HG03460 (cell line): ENCODE results near the gene ZFP36.
A peak's percentile ranks its signal among the peaks of the same experiment; 100 is the strongest.

Experiments used
- ATAC-seq: cut with Tn5 transposase; IDR thresholded peaks from one replicate; pipeline ENCODE4 v1.9.1; 2021; ENCODE audit not compliant: unreplicated experiment

Gene ZFP36

DNA sequence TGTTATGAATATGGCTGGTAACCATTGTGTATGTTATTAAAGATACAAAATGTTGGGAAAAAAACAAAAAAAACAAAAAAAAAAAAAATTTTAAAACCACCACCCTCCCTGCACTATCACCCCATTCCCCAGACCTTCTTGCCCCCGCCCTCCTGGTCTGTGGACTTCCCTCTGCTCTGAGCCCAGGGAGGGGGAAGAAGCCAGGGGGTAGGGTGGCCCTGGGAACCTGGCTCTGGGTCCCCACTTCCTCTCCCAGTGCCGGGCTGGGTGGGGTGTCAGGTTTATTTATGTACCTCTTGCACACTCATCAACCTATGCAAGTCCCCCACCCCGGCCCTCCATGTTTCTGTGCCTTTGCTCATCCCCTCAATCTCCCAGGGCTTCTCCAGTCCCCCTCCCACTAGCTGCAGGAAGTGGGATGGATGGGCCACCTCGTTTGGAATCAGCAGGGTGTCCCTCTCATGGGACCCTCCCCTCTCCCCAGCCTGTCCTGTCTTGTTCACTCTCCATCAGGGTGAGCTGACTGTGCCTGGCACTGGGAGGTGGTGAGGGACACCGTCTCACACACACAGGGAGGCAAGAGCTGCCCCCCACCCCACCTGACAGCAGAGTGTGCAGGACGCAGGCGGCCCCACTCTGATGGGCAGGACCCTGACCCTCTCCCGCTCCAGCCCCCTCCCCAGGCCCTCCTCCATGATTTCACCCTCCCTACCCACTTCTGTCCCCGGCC is 21.6 kb upstream of the ZFP36 start:
- ATAC-seq, result no peak

DNA sequence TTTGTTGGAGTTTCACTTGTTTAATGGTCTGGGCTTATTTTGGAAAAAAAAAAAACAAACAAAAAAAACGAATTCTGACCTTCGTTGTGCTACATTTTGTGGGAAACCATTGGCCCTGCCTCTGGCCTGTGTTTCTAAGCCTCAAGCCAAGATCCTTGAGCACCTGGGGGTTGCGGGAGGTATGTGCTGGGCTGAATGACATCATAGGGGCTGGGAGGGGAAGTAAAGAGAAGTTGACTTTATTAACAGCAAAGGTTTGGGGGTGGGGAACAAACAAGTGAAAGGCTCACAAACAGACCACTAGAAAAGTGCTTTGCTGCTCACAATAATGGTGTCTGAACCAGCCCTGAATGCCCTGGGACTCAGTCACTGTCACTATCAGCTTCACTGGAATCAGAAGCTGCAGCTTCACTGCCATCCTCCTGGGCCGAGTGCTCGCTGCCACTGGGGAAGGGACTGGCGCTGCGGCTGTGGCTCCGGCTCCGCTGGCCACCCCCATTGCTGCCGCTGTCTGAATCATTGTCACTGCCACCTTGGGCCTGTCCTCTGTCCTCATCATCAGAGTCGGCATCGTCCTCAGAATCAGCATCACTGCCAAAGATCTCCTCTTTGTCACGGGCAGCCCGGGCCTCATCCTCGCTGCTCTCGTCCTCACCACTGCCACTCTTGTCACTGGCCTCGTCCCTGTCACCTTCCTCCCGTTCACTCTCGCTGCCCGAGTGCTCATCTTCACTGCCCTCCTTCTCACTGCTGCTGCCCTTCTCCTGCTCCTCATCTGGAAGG is 20.8 kb upstream of the ZFP36 start:
- ATAC-seq, result no peak

DNA sequence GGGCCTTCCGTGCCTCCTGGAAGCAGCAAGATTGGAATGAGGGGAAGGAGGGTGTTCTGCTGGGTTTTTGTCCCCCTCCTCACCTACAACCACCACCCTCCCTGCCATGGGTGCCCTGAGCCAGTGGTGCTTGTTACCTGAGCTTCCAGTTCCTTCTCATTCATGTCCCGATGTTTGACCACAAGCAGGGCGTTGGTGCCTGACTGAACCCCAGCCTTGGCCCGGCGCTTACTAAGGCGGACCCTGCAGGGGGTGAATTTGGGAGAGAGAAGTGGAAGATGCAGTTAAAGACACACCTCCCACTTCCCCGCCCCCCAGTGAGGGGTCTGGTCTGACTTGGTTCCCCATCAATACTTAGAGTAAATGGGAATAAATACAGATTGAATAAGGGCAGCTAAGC is 20.1 kb upstream of the ZFP36 start:
- no peak for ATAC-seq

DNA sequence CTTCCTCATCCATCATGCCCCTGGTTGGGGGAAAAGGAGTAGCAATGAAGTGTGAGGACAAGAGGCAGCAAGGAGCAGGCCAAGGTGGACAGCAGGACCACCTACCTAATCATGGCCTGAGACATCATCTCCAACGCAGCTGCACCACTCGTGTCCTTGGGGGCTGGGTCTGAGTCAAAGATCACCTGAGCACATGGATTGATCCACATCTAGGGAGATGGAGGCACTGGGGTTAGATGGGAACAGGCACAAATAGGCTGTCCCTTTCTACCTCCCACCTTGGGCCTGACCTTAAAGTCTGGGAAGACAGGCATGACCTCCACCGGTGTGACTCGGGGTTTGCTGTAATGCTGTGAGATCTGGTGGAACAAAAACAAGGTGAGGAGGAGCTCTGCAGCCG is 18.0 kb upstream of the ZFP36 start:
- no peak for ATAC-seq

DNA sequence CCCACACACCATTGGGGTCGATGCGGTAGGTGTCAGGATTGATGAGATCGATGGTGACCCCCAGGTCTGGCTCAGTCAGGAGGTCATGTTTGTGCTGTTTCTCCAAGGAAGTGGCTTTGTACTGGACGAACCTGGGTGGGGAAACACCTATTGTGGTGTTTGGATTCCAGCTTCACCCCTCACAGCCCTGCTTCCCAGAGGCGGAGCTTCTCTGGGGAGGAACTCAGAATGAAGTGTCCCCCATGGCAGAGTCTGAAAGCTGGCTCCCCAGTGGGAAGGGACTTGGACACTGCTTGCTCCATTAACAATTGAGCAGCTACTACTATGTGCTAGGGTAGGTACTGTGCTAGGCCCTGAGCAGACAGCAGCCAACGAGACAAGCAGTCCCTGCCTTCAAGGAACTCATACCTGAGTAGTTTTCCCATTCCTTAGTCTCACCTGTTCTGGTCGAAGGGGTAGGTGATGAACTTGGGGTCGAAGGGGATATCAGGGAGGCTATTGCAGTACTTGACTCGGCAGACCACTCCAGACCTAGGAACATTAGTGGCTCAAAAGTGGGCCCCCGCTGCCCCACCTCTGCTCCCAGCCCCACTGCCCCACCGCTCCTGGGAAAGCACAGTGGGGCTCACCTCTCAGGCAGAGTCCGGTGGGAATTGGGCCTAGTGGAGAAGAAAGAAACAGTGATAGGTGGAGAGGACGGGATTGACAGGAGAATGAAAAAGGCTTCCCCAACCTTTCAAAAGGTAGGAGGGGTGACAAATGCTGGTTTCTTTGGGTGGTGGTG is 16.8 kb upstream of the ZFP36 start:
- ATAC-seq, result no peak

DNA sequence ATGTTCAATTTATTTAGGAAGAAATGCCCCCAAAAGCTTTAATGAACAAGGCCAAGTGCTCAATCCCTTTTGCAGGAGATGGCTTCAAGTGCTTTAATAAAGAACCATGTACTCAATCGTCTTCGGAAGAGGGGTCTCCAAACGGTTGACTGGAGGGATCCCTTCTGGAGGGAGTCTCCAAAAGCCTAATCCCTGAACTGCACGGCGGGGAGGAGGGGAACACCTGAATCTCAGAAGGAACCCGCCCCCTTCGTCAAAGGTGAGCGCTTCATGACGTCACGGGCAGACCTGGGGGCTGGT is 16.2 kb upstream of the ZFP36 start:
- no peak for ATAC-seq

DNA sequence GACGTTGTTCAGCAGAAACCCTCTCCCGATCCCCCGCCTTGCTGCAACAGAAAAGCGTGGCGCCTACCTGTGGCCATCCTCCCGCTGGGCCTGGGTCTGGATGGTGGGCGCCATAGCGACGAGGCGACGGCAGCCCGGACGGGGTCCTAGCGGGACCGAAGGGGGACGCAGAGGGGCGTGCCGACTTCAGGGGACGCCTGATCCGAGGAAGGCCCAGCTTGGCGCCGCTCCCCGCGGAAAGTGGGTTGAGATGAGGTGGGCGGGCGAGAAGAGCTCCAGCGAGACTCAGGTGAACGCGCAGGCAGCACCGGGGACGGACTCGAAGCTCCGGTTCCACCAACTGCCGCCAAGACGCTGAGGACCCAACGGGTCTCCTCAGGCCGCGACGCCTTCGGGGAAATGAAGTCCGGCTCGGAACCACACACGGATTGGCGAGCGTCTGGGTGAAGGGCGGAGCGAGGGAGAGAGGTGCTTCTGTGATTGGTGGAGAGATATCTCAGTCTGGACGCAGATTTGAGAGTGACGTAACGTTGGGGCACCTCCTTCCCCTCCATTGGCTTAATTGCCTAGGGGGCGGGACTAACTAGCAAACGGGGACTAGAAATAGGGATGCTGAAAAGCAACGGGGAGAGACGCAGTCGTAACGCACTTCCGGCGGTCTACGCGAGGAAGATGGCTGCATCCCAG is 15.8 kb upstream of the ZFP36 start, which contains the start of the genes MED29 and PAF1:
MED29 (plus strand) TSS at position 628 of the 687 bp plus-strand sequence; CDS start at position 673, 45 bp downstream.
PAF1 (minus strand) TSS at position 356 of the 687 bp plus-strand sequence; CDS start at position 114, 242 bp downstream.
- ATAC-seq, result peak; percentile 82

DNA sequence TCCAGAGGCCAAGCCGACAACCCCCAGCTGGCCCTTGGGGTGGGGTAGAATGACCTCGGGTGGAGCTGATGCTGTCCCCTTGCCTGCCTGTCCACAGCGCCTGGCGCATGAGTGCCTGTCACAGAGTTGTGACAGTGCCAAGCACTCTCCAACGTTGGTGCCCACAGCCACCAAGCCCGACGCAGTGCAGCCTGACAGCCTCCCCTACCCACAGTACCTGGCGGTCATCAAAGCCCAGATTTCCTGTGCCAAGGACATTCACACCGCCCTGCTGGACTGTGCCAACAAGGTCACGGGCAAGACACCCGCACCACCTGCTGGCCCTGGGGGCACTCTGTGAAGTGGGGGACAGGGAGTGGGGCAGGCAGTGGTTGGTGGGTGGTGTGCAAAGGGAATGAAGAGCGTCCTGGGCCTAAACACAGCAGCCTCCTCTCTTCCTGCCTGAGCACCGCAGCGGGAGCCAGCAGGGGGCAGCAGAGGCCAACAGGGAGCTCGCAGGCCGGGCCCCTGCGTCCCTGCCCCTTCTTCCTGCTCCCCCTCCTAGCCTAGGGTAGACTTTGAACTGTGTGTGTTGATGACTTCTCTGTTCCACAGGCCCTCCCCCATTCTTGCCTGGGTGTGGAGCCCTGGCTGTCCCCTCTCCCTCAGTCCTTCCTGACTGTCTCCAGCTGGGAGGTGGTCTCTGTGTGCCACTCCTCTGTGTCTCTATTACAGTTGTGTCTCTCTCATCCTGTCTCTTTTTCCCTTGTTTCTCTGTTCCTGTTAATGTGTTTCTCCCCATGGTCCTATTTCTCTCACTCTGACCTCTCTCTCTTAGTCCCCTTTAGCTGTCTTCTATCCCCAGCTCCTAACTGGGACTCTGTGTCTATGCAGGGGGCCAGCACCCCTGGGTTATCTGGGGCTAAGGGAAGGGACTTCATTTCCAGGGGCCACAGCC is 9.0 kb upstream of the ZFP36 start:
- peak; percentile 32 for ATAC-seq

DNA sequence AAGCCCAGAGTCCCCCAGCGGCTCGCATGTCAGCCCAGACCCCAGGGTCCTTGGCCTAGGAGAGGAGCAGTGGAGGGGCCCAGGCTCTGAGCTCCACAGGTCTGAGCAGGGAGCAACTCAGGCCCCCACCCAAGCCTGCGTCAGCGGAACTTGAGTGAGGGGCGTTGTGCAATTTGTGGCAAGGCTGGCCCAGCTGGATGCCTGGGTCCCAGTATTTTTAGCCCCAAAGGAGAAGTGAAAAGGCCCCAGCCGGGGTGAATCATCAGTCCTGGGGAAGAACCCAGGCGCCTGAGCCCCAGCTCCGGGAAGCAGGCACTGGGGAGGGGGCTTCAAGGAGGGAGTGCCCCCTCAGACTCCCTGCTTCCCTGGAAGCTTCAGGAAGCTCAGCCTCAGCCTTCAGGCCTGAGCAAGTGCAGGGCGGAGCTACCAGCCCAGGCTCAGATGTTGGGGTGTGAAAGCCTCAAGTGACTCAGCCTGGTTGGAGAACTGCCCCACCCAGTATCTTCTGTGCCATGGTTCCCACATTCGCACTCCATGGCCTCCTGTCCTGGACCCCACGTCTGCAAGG is 8.3 kb upstream of the ZFP36 start:
- no peak for ATAC-seq

DNA sequence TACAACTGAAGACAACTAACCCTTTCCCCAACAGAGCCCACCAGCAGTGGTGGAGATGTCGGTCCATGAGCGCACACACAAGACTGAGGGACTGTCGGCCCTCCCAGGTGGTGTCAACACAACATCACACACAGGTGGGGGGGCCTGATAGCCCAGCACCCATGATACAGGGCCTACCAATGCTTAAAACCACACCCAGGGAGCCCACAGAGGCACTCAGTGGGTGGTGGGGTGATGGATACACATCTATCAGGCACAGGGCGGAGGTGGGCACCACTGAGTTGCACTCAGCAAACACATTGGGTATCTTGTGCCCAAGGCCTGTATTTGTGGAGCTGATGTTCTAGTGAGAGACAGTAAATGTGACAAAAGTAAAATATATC is 7.0 kb upstream of the ZFP36 start:
- no peak for ATAC-seq

DNA sequence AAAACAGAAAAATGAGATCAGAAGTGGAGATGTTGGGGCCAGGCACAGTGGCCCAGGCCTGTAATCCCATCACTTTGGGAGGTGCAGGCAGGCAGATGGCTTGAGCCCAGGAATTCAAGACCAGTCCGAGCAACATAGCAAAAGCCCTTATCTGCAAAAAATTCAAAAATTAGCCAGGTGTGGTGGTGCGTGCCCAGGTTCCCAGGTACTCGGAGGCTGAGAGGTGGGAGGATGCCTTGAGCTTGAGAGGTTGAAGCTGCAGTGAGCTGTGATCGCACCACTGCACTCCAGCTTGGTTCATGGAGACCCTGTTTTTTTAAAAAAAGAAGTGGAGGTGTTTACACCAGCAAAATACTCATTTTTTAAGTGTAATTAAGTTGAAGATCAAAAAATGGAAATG is 6.6 kb upstream of the ZFP36 start:
- ATAC-seq, result no peak

DNA sequence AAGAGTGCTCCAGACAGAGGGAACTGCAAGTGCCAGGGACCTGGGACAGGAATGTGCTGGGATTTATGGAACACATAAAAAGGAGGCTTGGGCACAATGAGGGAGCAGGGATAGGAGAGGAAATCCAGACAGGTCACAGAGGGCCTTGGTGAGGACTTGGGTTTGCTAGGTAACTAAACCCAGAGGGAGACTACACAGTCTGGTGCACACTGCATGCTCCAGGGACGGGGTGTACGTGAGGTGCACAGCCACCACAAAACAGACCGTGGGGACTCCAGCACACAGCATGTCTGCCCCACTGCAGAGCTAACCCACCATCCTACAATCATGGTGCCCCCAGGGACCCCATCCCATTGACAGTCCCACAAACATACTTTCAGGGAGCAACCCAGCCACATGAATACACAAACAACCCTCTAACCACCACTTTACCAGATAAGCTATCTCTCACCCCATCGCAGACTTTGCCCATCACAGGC is 5.5 kb upstream of the ZFP36 start:
- ATAC-seq, result no peak

DNA sequence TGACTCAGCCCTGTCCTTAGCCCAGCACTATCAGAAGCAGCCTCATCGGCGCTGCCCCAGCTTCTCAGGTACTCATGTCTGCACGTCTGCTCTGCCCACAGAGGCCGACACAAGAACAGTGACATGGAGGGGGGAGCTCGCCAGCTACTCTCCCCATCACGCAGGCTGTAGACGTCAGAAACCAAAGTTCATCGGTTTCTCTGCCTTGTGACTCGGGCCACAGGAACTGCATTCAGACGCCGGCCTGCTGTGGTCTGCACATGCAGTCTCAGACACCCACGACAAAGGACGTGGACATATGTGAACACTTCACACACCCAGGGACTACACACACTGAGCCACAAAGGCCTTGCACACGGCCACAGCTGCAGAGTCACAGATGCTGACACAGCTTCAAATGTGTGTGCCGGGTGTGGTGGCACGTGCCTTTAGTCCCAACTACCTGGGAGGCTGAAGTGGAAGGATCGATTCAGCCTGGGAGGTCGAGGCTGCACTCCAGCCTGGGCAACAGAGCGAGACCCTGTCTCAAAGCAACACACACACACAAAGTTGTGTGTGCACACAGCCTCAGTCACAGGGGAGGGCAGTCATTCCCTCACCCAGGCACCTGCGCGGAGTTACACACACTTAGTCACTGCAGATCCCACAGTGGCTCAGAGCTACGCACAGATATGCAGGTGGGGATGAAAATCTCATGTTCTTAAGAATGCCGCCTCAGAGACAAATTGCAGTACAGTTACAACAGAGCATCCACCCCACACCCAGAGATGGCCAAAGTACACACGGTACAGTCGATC is 4.9 kb upstream of the ZFP36 start:
- ATAC-seq, result peak; percentile 21

DNA sequence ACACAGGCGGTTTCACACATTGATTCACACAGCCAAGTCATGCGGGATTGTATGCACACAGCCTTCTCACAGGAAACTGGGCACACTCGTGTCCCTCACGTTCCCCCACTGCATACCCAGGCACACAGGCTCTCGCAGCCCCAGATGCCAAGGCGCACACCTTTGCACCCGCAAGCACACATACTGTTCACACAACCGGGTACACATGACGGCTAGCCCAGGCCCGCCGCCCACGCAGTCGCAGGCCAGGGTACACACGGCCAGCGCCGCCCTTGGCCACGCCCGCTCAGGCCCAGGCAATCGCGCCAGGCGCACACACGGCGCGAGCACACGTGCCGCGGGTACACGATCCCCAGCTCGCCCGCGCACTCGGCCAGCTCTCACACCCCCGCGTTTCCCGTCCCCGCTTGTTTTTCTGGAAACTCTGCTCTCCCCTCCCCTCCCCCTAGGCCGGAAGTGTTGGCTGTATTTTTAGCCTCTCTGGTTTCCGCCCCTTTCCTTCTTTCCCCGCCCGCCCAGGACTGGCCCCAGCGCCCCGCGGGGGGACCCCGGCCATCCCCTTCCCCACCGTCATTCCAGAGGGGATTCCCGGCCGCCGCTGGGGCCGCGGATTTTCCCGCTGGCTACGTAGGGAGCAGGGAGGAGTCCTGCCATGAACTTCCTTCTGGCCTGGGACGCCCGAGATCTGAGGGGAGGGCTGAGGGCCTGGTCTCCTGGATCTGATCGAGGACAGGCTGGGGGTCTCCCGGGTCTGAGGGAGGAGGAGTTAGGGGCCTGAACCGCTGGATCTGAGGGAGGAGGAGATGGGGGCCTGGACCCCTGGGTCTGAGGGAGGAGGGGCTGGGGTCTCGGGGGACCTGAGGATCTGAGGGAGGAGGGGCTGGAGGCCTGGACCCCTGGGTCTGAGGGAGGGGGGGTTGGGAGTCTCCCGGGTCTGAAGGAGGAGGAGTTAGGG is 4.0 kb upstream of the ZFP36 start:
- ATAC-seq, result no peak

DNA sequence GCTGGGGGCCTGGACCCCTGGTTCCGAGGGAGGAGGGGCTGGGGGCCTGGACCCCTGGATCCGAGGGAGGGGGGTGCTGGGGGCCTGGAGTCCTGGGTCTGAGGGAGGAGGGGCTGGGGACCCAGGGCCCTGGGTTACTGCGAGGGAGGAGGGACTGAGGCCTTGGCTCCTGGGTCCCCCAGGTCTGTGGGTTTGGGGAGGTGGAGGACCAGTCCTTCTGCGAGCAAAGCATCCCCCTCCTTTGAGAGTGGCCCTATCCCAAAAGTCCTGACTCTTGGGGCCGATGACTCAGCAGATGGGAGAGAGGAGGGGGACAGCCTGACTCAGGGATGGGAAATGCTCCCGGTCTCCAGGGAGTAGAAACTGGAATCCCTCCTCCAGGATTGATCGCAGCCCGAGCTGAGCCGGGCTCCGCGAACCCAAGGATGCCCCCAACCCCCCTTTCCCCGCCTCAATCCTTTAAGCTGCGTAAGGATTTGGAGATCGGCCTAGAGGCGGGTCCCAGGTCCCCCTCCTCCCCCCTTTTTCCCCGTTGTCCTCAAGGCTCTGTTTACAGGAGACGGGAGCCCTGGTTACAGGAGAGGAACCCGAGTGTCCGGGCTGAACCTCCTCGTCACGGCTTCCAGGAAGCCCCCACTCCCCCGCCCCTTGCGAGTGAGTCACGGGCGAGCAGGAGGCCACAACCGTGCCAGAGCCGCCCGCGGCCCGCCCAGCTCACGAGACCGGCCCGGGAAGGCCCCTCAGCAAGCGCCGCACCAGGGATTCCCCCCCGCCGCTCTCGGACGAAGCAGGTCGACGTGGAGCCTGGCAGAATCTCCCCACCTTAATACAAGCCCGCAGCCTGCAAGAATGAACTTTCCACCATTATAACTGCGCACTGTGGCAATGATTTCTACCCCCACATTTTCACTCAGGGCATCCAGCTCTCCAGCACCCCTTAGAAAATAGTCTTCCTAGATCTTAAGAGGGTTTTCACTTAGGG is 3.0 kb upstream of the ZFP36 start:
- ATAC-seq, result peak; percentile 17

DNA sequence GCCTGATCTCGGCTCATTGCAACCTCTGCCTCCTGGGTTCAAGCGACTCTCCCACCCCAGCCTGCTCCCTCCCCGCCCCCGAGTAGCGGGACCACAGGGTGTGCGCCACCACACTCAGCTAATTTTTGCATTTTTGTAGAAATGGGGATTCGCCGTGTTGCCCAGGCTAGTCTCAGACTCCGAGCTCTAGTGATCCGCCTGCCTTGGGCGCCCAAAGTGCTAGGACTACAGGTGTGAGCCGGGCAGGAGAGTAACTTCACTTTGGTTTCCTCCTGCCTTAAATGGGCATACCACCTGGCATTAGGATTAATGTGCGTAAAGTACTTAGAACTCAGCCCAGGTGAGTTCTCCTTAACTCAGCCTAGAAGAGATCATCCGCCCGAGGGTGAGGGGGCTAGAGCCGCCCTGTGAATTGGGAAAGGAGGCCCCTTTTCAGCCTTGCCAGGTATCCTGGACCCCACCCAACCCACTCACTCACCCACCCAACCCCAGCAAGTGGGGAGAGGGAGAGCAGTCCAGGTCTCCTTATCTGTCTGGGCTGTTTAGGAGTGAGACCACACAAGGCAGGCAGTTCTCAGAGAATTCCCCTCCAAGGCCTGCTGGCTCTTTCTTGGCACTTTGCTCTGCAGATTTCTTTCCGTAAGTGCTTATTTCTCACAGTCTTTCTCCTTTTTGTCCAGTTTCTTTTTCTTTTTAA is 1.2 kb upstream of the ZFP36 start:
- ATAC-seq, result no peak
